Stimulated activated CD8-positive, alpha-beta memory T cell treated with anti-CD3 and anti-CD28 coated beads, Interleukin-2, amount 100 ng/mL, for 48 hours (primary cell): ENCODE data around the gene TCP11.
A peak's percentile ranks its signal among the peaks of the same experiment; 100 is the strongest.

Experiments
- DNase-seq, 2 donors: peaks; one replicate each; pipeline ENCODE4 v3.0.0-alpha.2; 2020; ENCODE audit warnings: low read depth in 2 of 2

The TCP11 gene

DNA sequence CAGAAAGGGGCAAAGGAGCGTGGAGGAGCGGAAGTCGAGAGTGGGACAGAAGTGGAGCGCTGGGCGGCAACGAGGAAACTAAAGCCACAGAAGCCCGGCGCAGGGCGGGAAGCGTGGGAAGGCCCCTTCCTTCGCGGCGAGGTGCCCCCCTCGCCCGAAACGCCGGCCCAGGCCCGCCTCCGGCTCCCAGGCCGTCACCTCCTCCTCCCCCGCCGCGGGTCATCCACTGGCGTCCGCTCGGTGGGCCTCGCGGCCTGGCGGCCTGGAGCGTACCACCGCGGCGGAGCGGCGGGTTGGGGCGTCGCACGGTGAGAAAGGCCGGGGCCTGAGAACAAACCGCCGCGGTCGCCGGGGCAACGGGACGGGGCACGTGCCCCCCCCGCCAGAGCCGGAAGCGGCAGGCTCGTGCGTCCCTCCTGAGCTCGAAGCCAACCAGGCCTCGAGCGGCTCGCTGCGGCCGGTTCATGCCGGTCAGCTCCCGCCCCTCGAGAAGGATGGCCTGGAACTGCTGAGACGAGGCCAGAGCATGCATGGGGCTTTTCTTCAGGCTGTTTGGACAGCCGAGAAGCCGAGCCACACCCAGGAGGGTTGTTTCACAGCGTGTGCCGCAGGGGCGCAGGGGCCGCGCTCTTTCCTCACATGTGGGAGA lies at the start of gene TCP11:
TSS of gene TCP11 (minus strand) at position 333 of the 649 bp plus-strand sequence. CDS start 469 bp downstream, outside the sequence.
- peak; percentile 10 to 27 for DNase-seq

DNA sequence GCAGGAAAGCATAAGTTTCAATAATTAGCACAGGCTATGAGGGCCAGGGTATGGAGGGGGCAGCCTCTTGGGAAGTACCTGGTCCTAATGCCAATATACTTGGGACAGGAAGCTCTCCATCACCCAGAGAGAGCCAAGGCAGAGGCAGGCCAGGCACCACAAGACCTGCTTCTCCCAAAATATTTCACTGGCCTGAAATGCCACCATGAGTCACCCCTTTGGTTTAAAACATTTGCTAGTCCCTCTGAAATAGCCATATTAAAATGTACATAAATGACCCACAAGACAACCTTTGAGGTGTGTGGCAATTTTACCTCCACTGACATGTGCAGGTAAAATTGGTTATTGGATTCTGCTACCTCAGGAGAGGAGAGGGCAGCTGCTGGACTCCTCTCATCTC lies 49.2 kb upstream of the TCP11 start:
- no peak for DNase-seq

DNA sequence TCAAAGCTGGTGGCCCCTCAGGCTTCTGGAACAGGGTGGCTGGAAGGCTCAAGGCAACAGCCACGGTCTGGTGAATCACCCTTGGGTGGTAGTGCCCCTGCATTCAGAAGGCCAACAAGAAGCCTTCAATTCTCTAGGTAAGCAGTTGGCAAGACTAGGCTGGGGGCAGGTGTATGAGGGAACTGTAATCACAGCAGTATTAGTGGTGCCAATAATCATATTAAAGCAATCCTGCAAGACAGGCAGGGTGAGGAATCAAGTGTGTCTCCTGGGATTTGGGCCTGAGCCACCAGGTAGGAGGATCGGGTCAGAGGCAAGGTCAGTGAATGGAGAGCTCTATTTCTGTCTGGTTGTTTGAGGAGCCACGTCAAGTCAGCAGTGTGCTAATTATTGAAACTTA lies 47.7 kb upstream of the TCP11 start:
- DNase-seq, result no peak

DNA sequence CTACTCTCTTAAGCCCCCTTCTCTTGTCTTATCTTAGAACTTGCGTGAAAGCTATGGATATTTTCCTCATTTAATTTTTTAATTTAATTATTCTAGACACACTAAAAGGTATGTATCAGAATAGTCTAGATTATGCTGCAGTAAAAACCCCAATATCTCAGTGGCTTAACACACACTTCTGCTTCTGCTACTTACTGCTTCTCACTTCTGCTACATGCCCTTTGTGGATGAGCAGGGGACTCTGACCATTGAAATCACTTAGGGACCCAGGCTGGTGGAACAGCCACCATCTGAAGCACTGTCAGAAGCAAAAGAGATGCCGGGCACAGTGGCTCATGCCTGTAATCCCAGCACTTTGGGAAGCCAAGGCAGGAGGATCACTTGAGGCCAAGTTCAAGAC lies 45.4 kb upstream of the TCP11 start:
- DNase-seq, result no peak

DNA sequence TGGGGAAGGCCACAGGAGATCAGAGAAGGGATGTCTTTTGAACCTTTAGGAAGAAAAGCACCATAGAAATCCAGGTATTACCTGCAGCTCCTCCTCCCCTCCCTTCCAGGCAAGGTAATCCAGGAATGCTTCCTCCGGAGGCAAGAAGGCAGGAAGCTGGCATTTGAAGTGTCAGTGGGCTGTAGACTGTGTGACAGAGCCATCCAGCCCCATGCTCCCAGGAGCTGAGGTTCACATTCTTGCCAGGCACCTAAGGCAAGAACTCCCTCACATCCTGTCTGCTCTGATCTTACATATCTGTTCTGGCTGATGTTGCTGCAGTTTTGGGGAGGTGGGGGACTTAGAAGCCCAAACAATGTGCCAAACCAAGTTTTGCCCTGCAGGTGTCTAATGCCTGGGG lies 44.8 kb upstream of the TCP11 start:
- no peak for DNase-seq

DNA sequence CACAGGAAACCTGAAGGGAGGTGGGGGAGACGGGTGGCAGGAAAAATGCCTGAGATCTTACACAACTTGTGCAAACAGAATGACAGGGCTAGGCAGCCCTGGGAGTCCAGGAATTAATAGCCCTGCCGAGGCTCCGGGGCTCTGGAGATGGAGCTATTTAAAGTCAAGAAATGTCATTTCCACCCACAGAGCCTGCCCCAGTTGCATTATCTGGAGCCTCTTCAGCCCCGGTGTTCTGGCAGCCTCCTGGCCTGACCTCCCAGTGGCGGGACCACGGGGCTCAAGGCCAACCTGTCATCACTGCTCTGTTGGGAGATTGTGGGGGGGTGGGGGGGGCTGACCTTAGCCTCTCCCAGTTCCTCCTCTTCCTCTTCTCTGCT lies 44.2 kb upstream of the TCP11 start:
- no peak for DNase-seq

DNA sequence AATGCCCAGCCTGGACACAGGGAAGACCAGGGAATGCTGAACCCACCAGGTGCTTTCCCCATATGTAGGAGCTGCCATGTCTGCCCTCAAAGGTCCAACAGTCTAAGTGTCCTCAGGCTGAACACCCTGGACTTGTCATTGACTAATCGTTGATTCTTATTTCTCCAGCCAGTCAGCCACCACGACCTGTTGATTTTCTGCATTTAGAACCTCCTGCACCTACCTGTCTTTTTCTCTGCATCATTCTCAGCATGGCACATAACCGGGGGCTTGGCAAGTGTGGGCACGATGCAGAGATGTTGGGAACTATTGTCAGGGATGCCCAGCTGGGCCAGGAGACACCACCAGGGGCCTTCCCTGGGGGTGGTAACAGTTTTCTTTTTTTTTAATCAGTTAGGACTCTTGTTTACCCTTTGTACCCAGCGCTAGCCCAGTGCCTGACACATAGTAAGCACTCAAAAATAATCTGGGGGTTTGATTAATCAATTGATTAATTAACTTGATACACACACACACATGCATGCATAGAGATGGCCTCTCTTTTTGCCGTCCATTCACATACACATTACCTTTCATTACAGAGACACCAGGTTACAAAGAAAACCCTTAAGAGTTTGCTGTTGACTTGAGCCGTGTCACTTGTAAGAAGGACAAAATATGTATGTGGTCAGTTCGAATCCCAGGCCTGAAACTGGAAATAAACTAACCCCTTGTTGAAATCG lies 43.6 kb upstream of the TCP11 start:
- no peak for DNase-seq

DNA sequence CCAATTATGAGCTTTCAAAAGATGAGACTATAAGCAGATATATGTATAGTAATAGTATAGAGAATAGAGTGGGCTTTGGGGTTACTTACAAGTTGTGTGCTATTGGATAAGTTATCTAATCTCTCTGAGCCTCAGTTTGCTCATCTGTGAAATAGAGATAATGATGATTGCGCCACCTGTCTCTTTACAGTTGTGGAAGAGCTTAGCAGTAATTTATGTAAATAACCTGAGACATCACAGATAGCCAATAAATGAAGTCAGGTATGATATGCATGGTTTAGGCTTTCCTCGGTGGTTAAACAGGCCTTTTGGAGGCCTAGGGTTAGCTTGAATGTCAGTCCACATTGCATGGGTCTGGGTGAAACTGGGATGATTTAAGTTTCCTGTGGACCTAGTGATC lies 42.8 kb upstream of the TCP11 start:
- DNase-seq, result no peak

DNA sequence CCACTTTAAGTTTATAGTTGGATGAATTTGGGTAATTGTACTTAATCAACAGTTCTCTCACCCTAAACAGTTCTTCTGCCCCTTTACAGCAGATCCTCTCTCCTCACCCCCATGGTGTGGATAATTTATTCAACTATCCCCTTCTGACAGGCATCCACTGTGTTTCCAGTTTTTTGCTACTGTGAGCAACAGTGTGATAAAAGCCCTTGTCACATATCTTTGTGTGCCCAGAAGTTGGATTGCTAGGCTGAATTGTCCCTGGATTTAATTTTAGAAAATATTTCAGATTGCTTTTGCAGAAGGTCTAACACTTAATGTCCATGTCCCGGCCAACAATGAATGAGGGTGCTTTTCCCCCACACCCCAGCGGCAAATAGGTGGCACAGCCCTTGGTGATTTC lies 42.1 kb upstream of the TCP11 start:
- no peak for DNase-seq

DNA sequence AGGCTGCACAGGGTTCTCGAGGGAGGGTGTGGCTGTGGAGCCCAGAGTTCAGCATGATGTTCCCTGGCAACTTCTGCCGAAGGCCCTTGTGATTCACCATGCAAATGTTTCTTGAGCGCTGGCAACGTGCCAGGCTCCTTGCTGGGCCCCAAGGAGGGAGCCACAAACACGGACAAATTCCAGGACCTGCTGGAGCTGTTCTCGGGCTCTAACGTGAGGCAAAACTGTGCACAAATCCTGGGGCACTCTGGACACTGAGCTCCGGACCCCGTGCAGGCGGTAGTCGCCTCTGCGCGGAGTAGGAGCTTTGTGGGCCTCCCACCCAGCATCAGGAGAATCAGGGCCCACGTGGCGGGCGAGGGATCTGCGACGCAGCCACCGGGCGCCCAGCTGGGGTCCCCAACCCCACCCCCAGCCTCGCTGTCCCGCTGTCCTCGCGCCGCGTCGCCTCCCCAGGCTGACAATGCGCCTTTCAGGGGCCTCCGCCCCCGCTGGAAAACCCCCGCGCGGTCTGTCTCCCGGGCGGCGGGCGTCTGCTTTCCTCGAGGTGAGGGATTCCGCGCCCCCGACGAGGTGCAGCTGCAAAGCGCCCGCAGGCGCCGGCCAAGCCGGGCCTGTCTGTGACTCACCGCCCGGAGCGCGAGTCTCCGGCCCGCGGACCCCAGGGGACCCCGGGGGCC lies 40.9 kb upstream of the TCP11 start:
- no peak for DNase-seq

DNA sequence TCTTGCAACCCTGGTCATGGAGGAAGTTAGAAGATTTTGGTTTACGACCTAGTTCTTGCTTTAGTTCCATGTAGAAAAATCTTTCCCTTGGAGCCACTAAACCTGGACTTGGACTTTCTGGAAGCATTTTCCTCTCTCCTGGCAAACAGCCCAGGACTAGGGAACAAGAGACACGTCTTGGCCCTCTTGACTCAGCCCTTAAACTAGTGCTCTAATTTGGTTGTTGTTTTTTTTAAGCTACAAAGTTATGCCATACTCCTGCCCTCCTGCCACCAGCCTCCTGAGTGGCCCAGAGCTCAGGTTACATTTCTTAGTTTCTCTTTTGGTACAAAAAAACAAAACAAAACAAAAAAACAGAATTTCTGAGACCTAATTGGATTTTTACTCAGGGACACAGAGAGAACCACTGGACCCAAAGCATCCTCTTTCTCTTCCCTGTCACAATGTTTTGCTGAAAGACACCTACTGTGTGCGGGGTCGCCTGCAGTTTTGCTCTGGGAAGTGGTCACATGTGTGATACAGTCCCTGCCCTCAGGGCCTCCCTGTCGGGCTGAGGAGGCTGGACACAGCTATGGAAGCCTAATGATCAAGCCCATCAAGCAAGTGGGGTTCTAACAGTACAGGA lies 40.3 kb upstream of the TCP11 start:
- DNase-seq, result no peak

DNA sequence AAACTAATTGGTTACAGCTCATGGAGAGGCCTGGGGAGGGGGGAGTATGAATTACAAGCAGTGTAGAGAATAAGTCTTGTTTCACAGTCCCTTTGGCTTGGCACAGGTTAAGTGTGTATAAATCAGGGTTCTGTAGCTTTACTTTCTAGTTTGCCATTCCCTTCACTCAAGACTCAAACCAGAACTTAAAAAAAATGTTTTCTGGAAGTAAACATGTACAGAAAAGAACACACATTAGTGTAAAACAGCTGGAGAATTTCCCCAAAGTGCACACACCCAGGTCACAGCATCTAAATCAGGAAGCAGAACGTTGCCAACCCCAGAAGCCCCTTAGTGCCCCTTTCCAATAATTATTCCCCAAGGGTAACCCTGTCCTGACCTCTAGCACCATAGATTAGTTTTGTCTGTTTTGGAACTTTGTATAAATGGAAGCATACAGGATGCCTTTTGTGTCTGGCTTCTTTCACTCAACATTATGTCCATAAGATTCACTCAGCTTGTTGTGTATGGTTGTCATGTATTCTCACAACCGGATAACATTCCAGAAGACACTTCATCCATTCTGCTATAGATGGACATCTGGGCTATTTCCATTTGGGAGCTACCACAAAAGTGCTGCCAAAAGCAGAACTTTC lies 38.9 kb upstream of the TCP11 start:
- DNase-seq, result no peak

DNA sequence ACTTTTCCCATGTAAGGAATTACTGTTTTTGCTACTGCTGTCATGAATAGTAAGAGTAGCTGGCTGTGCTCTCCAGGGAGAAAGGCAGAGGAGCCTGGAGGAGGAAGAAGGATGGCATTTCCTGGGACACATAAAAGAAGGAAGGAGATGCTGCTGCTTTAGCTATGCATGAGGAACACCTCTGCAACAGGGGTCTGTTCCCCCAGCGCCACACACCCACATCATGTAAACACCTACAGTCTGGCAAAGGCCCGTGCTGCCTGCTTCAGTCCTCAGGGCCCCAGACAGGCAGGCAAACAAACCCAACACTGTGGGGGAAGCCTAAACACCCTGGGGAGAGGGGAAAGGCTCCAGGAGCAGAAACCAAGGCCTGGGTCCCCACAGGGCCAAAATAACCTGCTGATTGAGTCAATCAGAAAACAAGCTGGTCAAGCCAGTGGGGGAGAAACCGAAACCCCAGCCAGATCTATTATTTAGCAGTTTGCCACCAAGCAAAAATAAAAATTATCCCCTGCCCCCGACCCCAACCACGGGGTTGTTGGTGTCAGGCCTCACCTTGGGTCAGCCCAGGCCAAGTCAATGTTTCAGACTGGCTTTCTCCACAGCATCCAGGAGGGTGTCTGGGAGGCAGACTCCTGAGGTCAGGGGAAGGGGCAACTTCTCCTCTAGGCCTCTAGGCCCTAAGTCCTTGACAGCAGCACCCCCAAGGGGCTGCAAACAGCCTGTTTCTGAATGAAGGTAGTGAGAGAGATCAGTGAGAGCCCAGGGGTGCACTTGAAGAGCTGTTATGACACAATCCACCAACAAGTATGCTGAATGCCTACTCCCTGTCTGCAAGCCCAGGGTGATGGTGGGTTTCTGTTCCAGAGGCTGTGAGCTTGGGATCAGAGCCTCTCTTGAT lies 38.0 kb upstream of the TCP11 start:
- DNase-seq, result no peak

DNA sequence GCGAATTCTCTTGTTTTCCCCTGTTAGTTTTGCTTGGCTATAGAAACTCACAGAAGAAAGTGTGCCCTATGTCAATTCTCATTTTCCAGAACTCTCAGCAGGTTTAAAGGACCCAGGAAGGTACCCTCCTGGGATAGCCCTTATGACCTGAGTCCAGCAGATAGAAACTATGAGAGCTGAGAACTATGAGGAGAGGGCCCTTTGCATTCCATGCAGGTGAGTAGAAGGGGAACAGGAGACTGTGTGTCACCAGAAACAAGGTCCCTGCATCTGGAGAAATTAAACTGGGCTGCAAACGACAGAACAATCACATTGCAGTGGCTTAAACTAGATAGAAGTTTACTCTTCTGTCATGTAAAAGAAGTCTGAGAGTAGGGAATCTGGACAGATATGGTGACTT lies 36.9 kb upstream of the TCP11 start:
- no peak for DNase-seq

DNA sequence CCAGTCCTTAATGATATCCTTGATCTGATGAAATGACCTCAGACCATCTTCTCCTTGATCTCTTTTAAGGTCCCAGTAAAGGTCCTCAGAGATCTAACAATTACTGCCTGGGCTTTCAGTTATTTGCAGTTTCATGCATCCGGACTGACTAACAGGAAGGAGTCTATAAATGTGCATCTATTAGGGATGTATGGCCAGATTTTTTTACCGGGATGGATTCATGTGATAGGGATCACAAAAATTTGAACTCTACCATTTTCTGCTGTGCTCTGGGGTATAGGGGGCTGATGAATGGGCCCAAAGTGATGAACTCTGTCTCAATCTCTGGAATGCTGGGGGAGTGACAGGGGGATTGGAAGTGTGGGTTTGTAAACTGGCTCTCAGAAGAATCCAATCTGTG lies 36.5 kb upstream of the TCP11 start:
- DNase-seq, result no peak

DNA sequence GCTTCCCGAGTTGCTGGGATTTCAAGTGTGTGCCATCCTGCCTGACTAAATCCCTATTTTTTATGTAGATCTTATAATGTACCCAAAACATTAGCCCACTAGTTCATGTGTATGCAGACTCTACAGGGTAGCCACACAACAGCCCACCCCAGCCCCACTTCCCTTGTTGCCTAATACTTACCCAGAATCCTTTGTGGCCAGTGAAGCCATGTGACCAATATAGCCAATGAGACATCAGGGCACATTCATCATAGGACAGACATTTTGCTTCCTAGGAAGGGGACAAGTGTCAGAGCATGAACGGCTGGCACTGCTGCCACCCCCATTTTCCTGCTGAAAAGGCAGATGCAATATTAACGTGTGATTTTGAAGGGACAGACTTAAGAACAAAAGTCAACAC lies 36.0 kb upstream of the TCP11 start:
- DNase-seq, result no peak

DNA sequence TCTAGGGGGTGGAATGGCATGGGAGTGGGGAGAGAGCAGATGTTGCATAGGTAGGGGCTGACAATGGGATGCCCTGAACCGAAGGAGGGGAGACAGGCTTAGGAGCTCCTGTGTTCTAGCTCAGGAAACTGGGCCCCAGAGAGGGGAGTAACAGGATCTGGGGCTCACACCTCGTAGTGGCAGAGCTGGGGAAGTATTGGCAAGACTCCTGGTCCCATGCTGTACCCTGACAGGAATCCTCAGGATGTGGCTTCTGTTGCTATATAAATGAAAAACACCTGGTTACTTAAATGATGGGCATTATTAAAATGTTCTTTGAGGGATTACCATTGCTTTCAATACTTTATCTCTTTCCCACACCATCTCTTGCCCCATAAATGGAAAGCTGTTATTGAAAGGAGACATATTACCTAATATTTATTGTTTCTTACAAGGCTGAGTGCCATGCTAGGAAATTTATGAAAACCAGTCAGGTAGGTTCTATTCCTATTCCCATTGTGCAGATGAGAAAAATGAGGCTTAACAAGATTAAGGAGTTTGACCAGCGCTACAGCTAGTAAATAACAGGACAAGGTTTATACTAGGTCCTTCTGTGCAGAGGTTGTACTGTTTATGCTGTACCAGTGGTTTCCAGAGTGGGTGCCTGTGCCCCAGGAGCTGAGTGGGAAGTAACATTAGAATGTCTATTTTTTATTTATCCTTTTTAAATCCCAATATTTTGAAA lies 35.3 kb upstream of the TCP11 start:
- no peak for DNase-seq

DNA sequence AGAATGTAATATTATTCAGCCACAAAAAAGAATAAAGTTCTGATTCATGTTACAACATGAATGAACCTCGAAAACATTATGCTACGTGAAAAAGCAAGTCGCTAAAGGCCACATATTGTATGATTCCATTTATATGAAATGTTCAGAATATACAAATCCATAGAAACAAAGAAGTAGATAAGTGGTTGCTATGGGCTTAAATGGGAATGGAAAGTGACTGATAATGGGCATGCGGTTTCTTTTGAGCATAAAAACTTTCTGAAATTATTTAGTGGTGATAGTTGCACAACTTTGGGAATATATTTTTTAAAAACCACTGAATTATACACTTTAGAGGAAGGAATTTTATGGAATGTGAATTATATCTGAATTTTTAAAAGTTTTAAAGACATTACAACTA lies 33.4 kb upstream of the TCP11 start:
- no peak for DNase-seq

DNA sequence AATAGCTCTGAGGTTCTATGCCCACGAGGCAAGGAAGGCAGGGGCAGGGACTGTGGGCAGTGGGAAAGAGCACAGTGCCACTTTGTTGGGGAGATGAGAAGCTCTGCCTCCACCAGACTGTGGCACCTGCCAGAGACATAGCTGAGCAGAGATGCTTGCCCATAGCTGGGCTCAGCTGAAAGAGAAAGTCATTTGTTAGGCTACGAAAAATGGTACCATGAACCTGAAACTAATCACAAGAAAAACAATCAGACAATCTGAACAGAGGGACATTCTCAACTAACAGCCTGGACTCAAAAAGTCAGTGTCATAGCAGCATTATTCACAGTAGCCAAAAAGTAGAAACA lies 32.9 kb upstream of the TCP11 start:
- DNase-seq, result no peak

DNA sequence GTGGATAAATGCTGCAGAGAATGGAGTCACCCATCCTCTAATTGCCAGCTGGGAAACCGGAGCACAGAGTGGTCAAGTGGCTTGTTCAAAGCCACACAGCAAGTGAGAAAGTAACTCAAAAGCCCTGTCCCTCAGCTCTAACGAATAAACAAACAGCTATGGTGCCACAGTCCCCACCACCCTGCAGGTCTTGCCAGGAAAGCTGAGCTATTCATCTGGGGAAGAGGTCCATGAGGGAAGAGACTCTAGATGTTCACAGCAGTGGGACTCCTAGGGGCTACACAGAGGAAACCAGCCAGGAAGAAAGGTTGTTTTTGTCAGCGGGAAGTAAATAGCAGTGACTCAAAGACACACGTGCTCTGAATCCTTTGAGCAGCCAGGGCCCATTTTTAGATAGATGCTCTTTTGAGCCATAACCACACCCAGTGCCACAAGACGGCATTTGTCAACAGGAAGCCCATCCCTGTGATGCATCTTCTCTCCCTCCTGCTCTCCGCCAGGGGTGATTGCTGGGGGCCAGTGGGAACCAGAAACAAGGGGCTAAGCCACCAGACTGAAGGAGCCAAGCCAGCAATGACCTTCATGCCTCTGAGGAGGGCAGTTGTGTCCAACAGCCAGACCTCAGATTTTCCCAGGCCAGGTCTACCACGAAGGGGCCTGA lies 32.4 kb upstream of the TCP11 start:
- DNase-seq, result no peak
